ENCODE measurements around the gene DLG3.
"Not testable (repeated sequence)": the region's sequence is repeated elsewhere in the genome, so short reads cannot be mapped to it uniquely, and the experiment has no call there.

- not testable (repeated sequence) for TF ChIP-seq YY1 (IDR thresholded peaks at IDR 0.05; ENCODE audit: low read depth, low read length); EZH2 (IDR thresholded peaks at IDR 0.05; ENCODE audit: low read depth, low read length, severe bottlenecking); SUZ12 (IDR thresholded peaks at IDR 0.05; ENCODE audit: low read length); EGR1 (IDR thresholded peaks at IDR 0.05; ENCODE audit: borderline replicate concordance, low read depth, low read length); RXRA (IDR thresholded peaks at IDR 0.05; ENCODE audit: insufficient read depth, low read depth, low read length); BRCA1 (IDR thresholded peaks at IDR 0.05; ENCODE audit: low read depth, low read length); EP300 (IDR thresholded peaks at IDR 0.05; ENCODE audit: borderline replicate concordance in 1 of 2, low read depth in 2 of 2, low read length in 2 of 2); CTCF (IDR thresholded peaks at IDR 0.05; ENCODE audit: control extremely low read depth in 1 of 3, insufficient read depth in 1 of 3, low read depth in 1 of 3, low read length in 3 of 3); CHD2 (IDR thresholded peaks at IDR 0.05; ENCODE audit: low read length); POLR2A (IDR thresholded peaks at IDR 0.05; ENCODE audit: control extremely low read depth in 1 of 2, low read depth in 2 of 2, low read length in 2 of 2)
Measured at GRCh38 chrX:70515270-70515669, 70.6 kb downstream of the DLG3 start.
